NCI-H774 (cell line): ENCODE data around the gene GUCY1A2.
"Not testable (repeated sequence)": the region's sequence is repeated elsewhere in the genome, so short reads cannot be mapped to it uniquely, and the experiment has no call there.

Source experiments
- DNase-seq: peaks from one replicate; lab custom pipeline; 2025; lab: John Stamatoyannopoulos, UW

GUCY1A2 gene

GRCh38 chr11:106840146-106840545, 178.1 kb downstream of the GUCY1A2 start:
- no peak for DNase-seq

GRCh38 chr11:106834567-106834966, 183.7 kb downstream of the GUCY1A2 start:
- DNase-seq: no peak

GRCh38 chr11:106828976-106829375, 189.3 kb downstream of the GUCY1A2 start:
- no peak for DNase-seq

GRCh38 chr11:106828576-106828975, 189.7 kb downstream of the GUCY1A2 start:
- no peak for DNase-seq

- no peak for DNase-seq
These were observed 190.6 kb downstream of the GUCY1A2 start for GRCh38 chr11:106827687-106828086.

GRCh38 chr11:106826558-106826957, 191.7 kb downstream of the GUCY1A2 start:
- DNase-seq: not testable (repeated sequence)

- no peak for DNase-seq
These were observed 196.4 kb downstream of the GUCY1A2 start for GRCh38 chr11:106821826-106822225.

GRCh38 chr11:106821291-106821690, 197.0 kb downstream of the GUCY1A2 start:
- DNase-seq: no peak

GRCh38 chr11:106818443-106818842, 199.8 kb downstream of the GUCY1A2 start:
- DNase-seq: no peak

- no peak for DNase-seq
These were observed 203.1 kb downstream of the GUCY1A2 start for GRCh38 chr11:106815209-106815608.

GRCh38 chr11:106813806-106814205, 204.5 kb downstream of the GUCY1A2 start:
- DNase-seq: no peak

- DNase-seq: no peak
These were observed 224.2 kb downstream of the GUCY1A2 start for GRCh38 chr11:106794058-106794457.

GRCh38 chr11:106789406-106789805, 228.9 kb downstream of the GUCY1A2 start:
- no peak for DNase-seq

GRCh38 chr11:106787454-106787853, 230.8 kb downstream of the GUCY1A2 start:
- no peak for DNase-seq

- DNase-seq: no peak
These were observed 232.2 kb downstream of the GUCY1A2 start for GRCh38 chr11:106785913-106786650.

- not testable (repeated sequence) for DNase-seq
These were observed 241.0 kb downstream of the GUCY1A2 start for GRCh38 chr11:106777302-106777701.

- no peak for DNase-seq
These were observed 247.7 kb downstream of the GUCY1A2 start for GRCh38 chr11:106770489-106771085.

GRCh38 chr11:106765469-106766258, 252.6 kb downstream of the GUCY1A2 start:
- DNase-seq: no peak

- no peak for DNase-seq
These were observed 254.8 kb downstream of the GUCY1A2 start for GRCh38 chr11:106763501-106763900.

- DNase-seq: no peak
These were observed 256.5 kb downstream of the GUCY1A2 start for GRCh38 chr11:106761745-106762144.

- no peak for DNase-seq
These were observed 257.0 kb downstream of the GUCY1A2 start for GRCh38 chr11:106761240-106761639.

GRCh38 chr11:106748059-106748458, 270.2 kb downstream of the GUCY1A2 start:
- no peak for DNase-seq

GRCh38 chr11:106745941-106746340, 272.3 kb downstream of the GUCY1A2 start:
- no peak for DNase-seq
